ENCODE measurements around the gene BACH2. TPM values are rescaled to one million over a fixed set of nuclear protein-coding genes. Genes with fewer than 3 reads are reported as not detected.

Gene BACH2
- total RNA-seq, 1 donor from 2014 or later = 7.7 TPM

- H3K36me3 ChIP-seq = no peaks in the 10 kb centered on the region
- no peak for DNase-seq (ENCODE audit: low spot score in 2 of 2)
- H3K4me1 ChIP-seq = peaks cover 0 to 8% of the 10 kb centered on the region in 2 donors
- no peak overlapping the region for H3K27ac ChIP-seq
- H3K9me3 ChIP-seq = no peaks in the 10 kb centered on the region
- H3K4me3 ChIP-seq = no peak overlapping the region
- no peak for TF ChIP-seq CTCF (IDR thresholded peaks at IDR 0.05)
- H3K27me3 ChIP-seq = no peaks in the 10 kb centered on the region
- intact Hi-C loops (cut with DNase I) = no loop called here
Measured at GRCh38 chr6:90227213-90227612, 69.4 kb downstream of the BACH2 start.

- Histone ChIP-seq H3K4me3 (no peak overlapping the region), H3K27me3 (no peaks in the 10 kb centered on the region), H3K27ac (no peak overlapping the region), H3K36me3 (no peaks in the 10 kb centered on the region), H3K9me3 (no peaks in the 10 kb centered on the region), H3K4me1 (peaks cover 0 to 2% of the 10 kb centered on the region in 2 donors)
- TF ChIP-seq CTCF (IDR thresholded peaks at IDR 0.05) = no peak
- DNase-seq (ENCODE audit: low spot score in 2 of 2) = no peak
- intact Hi-C loops (cut with DNase I) = no loop called here
Measured at GRCh38 chr6:90226257-90226656, 70.4 kb downstream of the BACH2 start.

GRCh38 chr6:90224196-90224595, 72.4 kb downstream of the BACH2 start:
- H3K27ac ChIP-seq = no peak overlapping the region
- peaks cover 2 to 9% of the 10 kb centered on the region in 2 donors for H3K4me1 ChIP-seq
- no peak overlapping the region for H3K4me3 ChIP-seq
- no peak for DNase-seq (ENCODE audit: low spot score in 2 of 2)
- no peaks in the 10 kb centered on the region for H3K36me3 ChIP-seq
- intact Hi-C loops (cut with DNase I) = no loop called here
- H3K9me3 ChIP-seq = no peaks in the 10 kb centered on the region
- H3K27me3 ChIP-seq = no peaks in the 10 kb centered on the region
- no peak for TF ChIP-seq CTCF (IDR thresholded peaks at IDR 0.05)

- Histone ChIP-seq H3K4me3 (no peak overlapping the region), H3K36me3 (no peaks in the 10 kb centered on the region), H3K9me3 (no peaks in the 10 kb centered on the region), H3K4me1 (peaks cover 3 to 12% of the 10 kb centered on the region in 2 donors), H3K27me3 (no peaks in the 10 kb centered on the region), H3K27ac (no peak overlapping the region)
- intact Hi-C loops (cut with DNase I) = no loop called here
- no peak for TF ChIP-seq CTCF (IDR thresholded peaks at IDR 0.05)
- no peak for DNase-seq (ENCODE audit: low spot score in 2 of 2)
Measured at GRCh38 chr6:90222724-90223198, 73.9 kb downstream of the BACH2 start.

GRCh38 chr6:90222008-90222407, 74.6 kb downstream of the BACH2 start:
- DNase-seq (ENCODE audit: low spot score in 2 of 2) = no peak
- no peaks in the 10 kb centered on the region for H3K27me3 ChIP-seq
- H3K4me3 ChIP-seq = no peak overlapping the region
- peaks cover 3 to 20% of the 10 kb centered on the region in 2 donors for H3K4me1 ChIP-seq
- H3K9me3 ChIP-seq = no peaks in the 10 kb centered on the region
- H3K36me3 ChIP-seq = no peaks in the 10 kb centered on the region
- intact Hi-C loops (cut with DNase I) = no loop called here
- no peak for TF ChIP-seq CTCF (IDR thresholded peaks at IDR 0.05)
- H3K27ac ChIP-seq = no peak overlapping the region

GRCh38 chr6:90221403-90221802, 75.2 kb downstream of the BACH2 start:
- no peak for DNase-seq (ENCODE audit: low spot score in 2 of 2)
- Histone ChIP-seq H3K4me1 (peaks cover 3 to 22% of the 10 kb centered on the region in 2 donors), H3K4me3 (no peak overlapping the region), H3K36me3 (no peaks in the 10 kb centered on the region), H3K9me3 (no peaks in the 10 kb centered on the region), H3K27ac (no peak overlapping the region), H3K27me3 (no peaks in the 10 kb centered on the region)
- TF ChIP-seq CTCF (IDR thresholded peaks at IDR 0.05) = no peak
- intact Hi-C loops (cut with DNase I) = no loop called here

All from ascending aorta (tissue), 2 donors.